GM19455 (cell line): ENCODE data around the gene ARHGAP28.

ENCODE experiments used
- ATAC-seq: cut with Tn5 transposase; IDR thresholded peaks from one replicate; pipeline ENCODE4 v1.9.1; 2021; ENCODE audit not compliant: unreplicated experiment

ARHGAP28 gene

DNA sequence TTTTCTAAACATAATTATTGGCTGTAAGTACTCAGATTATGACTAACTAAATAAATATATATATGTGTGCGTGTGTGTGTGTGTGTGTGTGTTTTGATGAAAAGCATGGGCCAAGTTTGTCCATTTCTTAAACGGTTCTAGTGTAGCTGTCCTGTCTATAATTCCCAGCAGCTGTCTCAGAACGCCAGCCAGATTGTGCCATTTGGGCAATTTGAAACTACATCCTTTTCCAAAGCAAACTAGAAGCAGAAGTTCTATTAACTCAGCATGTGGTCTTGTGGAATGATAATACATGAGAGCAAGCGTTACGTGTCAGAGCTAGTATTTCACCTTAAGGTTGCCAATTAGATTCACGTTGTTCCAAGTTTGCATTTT, 1.7 kb downstream of the ARHGAP28 start:
- no peak for ATAC-seq

DNA sequence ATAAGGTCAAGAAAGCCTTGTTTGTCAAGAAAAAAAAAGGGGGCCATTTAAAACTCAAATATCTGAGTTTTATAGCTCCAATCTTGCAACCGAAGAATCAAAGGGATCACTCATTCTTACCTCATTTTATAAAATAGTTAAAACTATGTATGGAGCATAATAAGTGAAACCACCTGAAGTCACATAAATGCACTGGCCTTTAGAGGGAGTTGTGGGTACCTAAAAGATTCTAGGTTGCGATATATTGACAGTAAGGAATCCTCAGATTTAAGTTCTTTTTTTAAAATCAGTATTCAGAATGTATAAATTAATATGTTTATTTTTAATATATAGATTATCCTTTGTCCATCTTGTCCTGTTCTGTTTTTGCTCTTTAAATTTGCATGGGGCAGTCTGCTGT, 3.4 kb downstream of the ARHGAP28 start:
- no peak for ATAC-seq

DNA sequence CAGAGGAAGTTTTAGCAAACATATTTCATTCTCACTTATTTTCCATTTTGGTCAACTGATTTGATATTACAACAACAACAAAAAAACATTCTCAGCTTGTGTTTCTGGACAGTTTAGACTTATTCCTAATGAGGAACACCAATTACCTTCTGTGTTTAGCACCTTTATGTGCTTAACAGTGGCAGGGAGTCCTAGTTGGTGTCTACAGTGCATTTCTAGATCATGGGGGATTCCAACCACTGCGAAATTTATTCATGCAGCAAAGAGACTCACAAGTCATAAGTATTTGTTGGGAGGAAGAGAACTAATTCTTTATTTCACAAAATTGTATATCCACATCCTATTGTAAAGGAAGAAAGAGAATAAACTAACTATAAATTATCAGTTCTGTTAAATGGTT, 4.2 kb downstream of the ARHGAP28 start:
- no peak for ATAC-seq

DNA sequence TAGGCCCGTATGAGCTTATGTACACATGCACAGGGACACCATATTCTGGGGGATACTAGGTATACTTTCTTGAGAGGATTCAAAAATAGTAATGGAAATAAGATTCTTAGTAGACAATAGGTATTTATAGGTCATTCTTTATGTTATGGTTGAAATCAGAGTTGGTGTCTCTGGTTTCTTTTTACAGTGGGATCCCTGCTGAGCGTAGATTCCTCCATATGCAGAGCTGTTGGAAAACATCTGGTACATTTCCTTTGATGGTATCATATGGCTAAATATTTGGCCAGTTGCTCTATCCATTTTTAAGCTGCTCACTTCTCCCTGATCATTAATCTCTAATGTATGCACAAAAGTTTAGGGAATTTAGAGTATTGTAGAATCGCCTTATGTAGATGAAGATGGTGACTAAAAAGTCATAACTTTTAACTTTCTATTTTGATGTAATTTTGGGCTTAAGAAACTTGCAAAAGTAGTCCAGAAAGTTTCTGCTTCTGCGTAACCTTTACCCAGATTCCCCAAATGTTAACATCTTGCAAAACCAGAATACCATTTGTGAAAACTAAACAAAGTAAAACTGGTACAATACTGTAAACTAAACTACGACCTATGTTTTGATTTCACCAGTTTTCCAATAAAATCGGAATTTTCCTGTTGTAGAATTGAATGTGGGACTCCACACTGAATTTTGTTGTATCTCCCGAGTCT, 5.4 kb downstream of the ARHGAP28 start:
- ATAC-seq: no peak

DNA sequence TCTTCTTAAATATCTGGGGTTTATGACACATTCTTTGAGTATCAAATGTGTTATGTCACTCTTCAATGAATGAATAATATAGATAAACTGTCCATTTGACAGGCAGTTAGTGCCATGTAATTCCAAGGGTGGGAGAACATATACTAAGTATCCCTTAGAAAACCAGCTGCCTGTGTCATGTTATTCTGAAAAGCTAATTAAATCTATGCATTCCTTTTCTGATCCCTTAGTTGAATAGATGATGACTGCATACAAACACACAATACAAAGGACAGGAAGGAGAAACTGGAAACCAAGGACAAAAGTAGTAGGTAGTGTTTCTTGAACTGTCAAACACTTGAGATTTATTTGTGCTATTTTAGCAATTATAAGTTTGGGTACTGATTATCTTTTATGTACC, 8.3 kb downstream of the ARHGAP28 start:
- ATAC-seq: no peak

DNA sequence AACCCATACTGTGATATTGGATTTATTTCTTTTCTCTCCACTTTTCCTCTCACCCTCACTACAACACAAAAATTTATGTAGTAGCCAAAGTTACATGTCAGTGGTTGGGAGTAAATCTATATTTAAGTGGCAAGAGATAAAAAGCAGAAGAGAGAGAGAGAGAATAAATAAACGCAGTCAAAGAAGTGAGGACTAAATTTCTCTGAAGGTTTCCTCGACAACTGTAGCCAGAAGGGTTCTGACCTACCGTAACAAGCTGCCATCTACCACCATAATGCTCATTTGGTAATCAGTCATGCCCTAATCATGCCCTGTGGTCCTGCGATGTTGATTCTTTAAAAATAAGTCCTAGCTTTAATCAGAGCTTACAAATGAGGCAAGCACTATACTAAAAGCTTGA, 9.1 kb downstream of the ARHGAP28 start:
- no peak for ATAC-seq

DNA sequence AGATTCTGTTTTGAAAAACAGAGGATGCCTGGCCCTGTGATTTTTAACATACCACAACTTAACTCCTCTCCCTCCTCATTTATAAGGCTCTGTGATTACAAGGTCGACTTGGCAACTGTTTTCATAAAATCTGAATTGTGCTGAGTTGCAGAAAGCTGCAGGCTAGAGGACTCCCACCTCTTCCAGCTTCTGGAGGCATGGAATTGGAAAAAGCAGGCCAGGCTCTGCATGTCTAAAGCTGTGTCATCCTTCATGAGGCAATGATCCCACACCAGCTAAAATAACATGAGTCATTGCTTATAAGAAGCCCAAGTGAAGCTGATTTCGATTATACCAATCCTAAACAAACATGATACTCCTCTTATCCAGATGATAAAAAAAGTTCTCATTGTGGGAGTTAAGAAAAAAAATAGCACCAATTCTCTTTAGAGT, 11.7 kb downstream of the ARHGAP28 start:
- ATAC-seq: no peak

DNA sequence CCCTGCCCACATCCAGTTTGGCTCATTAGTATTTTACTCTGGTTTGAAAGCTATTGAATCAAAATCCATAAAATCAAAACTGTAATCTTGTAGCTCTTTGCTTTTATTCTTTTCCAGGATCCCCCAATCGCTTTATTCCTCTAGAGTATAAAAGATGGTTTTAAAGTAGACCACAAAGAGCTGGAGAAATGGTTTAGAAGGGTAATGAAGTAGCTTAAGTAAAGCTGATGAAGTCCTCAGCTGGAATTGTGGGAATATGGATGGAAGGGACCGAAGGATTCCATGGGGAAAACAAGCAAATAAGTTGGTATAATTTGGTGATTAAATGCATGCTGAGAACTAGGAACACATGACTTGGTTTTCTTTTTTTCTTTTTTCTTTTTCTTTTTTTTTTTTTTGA, 12.3 kb downstream of the ARHGAP28 start:
- no peak for ATAC-seq

DNA sequence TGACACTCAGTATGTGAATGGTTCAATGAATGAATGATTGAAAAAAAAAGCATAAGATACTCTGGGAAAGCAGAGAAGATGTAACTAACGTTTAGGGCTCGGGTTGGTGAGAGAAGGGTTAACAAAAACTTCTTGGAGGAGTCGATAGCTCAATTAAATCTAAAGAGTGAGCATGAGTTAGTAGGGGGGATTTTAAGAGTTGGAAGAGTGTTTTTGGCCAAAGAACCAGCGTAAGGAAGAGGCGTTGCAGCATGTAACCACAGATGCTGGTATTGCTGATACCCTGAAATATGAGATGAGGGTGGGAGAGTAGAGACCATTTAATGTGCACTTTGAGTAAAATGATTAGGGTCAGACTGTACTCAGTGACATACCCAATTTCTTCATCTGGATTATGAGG, 14.5 kb downstream of the ARHGAP28 start:
- no peak for ATAC-seq

DNA sequence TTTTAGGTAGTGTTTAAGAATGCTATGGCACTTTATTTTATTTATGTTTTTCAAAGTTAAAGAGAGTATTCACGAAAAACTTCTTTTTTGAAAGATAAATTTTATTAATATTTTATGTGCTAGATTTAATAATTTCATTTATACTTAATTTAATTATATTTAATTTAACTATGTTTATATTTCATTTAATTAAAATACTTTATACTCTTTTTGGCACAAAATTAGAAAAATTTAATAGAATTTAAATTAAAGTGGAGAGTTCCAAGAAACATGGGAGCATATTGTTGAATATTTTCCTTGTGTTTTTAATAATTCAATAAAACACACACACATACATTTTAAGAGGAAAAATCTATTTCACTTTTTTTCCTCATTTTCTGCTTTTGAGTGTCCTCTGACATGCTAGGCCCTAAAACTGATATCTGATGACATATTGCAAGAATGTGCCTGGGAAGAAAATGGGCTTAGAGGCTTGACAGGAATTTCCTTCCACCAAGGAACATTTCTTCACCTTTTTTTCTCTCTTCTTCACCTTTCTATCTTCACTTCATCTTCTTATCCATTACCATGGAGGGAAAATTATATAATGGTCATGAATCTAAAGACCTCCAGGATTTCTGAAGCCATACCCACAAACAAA, 15.4 kb downstream of the ARHGAP28 start:
- ATAC-seq: no peak

DNA sequence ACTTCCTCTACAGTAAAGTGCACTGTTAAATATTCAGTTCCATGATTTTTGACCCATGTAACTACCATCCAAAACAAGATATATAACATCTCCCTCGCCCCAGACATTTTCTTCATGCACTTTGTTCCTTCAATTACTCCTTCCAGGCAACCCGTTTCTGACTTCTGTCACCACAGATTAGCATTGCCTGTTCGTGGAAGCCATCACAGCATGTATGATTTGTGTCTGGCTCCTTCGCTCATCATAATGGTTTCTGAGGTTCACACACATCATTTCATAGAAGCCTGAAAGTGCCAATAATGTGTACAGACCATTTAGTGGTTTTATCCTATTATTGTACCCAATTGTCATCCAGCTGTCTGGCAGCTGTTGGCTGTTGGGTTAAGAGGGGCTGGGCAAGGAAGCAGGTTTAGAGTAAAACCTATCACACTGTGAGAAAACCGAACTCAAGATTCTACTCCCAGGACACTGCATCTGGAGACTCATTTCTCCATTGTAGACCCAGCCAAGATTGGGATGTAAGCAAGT, 16.1 kb downstream of the ARHGAP28 start:
- ATAC-seq: no peak

DNA sequence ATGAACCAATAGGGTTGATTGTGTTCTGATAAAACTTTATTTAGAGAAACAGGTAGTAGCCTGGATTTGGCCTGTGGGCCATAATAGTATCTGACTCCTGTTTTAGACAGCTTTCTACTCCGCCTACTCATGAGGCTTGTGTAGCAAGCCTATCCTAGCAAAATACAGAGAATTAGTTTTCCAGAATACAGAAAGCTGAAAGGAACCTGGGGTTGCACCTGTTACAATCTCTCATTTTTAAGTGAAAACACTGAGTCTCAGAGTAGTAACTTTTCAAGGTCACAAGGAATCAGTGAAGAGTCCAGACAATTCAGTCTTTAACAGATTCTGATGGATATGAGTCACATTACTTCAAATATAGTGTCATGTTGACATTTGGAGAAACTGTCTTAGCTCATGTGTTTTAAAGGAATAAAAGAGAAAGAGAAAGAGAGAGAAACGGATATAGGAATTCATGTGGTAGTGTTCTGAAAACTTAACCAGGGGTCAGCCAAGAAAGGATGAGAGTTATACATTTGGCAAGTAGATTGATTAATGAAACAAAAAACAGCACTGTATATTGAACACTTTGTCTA, 17.0 kb downstream of the ARHGAP28 start:
- ATAC-seq: no peak

DNA sequence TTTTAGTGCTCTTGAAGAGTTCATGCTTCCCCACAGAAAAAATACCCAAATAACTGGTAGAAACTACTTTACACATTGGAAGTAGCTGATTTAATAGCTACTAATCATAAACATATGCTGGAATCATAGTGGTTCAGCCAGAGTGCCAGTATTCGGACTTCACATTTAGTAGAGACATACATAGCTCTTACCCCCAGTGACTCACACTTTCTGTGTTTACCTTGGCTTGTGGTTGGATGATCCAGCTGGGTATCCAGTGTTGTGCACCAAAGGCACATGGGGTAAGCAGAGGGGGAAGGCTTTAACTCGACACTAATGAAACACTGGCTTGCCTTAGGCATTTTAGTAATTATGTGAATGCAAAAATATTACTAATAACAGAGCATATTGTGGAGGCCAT, 18.1 kb downstream of the ARHGAP28 start:
- no peak for ATAC-seq

DNA sequence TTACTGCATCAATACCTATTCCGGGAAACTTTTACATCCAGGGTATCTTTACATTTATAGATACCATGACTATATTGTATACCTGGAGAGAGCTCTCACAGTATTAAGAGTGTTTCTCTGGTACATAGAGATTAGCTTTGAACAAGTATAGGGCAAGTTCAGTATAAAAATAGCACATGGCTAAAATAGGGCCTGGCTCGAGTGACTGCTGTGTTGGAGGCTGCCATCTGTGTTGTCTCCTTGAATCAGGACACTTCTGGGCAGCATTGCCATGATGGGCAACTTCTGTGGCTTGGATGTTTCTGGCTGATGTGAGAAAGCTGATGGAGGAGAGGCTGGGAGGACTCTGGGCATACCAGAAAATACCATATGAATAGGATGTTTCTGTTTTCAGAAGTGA, 18.7 kb downstream of the ARHGAP28 start:
- ATAC-seq: no peak

DNA sequence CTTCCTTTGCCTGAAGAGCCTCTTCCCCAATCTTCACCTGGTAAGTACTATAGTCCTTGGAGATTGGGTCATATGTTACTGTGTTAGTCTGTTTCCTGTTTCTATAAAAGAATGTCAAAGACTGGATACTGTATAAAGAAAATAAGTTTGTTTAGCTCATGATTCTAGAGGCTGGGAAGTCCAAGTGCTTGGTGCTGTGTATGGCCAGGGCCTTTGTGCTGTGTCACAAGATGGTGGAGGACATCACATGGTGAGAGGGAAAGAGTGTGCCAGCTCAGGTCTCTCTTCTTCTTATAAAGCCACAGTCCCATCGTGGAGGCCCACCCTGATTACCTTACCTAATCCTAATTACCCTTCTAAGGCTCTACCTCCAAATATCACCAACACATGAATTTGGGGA, 20.9 kb downstream of the ARHGAP28 start:
- no peak for ATAC-seq

DNA sequence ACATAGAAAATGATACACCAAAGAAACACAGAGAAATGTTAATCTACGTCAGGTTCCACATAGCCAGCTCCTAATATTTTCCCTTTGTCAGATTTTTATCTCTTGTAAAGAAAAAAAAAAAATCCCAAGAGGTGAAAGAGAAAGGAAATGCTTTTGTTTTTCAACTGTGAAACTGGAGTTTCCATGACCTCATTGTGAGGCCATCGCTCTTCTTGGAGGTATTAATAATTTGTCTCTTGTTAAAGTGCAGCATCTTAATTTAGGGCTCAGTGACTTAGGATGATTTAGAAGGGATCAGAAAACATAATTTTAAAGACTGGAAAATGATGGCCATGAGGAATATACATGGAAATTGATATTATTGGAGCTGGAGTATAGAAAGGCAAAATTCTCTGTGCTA, 21.7 kb downstream of the ARHGAP28 start:
- ATAC-seq: no peak

DNA sequence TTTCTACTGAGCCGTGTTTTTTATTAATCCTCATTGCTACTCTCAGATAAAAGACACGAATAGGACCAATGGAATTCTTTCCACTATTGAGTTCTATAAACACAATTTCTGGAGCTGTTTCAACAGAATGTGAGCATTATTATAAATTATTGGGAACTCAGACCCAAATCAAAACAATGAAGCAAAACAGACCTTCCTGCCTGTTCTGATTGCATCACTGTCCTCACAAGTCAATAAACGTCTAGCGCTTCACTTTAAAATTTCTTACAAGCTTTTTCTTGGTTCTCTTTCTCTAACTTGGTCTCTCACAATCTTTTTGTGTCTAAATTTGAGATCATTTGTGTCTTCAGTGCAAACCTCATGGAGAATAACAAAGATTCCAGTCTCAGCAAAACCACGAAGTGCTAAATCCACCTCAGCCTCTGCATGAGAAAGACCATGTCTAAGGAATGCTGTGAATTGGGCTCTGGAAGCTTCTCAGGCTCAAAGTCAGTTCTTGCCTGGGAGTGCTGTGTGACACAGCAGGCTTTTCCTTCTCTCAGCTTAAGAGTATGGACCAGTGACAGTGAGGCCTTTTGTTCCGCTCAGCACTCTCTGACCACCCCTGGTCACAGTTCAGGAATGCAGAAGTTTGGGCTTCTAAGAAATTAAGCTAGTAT, 22.8 kb downstream of the ARHGAP28 start:
- no peak for ATAC-seq

DNA sequence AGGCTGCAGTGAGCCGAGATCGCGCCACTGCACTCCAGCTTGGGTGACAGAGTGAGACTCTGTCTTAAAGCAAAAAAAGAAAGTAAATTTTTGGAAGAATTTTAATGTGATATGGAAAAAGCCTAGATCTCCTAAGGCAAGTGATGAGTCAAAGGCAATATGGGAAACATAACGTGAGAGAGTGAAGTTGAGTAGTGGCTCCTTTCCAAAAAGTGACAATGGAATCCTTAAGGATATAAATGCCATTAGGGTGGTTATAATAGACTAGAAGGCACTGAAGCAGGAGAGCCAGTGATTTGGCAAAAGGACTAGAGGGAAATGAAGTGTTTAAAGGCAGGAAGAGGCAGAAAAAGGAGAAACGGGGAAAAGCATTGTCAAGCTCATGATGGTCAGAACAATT, 25.6 kb downstream of the ARHGAP28 start:
- no peak for ATAC-seq

DNA sequence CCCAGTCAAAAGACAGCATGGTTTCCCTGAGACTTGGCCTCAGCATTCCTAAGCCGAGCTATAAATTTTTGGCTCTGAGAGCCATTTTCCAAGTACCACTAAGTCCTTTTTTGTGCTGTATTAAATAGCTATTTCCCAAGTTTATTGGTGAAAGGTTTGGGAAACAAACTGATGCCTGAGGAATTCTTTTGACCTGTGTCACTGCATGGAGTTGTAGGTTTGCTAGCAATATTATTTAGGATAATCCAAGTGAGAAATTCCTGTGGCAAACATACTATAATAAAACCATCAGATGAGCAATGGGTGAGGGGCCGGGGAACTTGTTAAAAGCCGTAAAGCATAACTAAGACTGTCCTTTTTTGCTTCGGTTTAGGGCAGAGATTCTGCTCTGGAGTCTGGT, 28.4 kb downstream of the ARHGAP28 start:
- ATAC-seq: no peak

DNA sequence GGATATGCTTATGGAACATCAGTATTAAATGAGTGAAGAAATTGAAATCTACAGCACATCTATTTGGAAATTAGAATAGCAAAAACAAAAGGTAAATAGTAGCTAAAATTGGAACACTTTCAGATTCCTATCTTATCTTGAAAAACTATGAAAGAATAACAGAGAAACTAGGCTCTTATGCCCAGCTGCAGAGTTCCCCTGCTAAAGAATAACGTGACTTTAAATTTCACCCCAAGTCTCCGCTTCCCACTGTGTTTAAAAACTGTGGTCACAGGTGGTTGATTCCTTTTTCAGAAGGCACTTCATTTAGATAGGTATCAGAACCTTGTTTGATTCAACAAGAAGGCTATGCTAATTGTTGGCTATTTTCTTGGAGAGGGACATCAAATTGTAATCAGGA, 30.1 kb downstream of the ARHGAP28 start:
- no peak for ATAC-seq

DNA sequence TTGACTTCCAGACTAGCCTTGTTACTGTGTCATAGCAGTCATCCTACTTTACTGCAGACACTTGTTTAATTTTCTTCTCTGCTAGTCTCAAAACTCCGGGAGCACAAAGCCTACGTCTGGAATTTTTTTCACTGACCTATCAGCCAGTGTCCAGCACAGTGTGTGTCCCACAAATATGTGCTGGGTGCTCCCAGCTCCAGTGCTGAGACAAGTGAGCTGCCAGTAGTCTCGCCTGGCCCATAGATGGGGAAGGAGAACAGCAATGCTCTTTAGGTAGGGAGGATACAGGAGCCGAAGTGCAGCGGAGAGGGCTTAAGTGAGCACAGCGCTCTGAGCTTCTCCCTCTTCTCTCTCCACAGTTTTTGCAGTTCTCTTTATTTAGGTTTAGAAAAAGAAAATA, 34.0 kb downstream of the ARHGAP28 start:
- ATAC-seq: no peak

DNA sequence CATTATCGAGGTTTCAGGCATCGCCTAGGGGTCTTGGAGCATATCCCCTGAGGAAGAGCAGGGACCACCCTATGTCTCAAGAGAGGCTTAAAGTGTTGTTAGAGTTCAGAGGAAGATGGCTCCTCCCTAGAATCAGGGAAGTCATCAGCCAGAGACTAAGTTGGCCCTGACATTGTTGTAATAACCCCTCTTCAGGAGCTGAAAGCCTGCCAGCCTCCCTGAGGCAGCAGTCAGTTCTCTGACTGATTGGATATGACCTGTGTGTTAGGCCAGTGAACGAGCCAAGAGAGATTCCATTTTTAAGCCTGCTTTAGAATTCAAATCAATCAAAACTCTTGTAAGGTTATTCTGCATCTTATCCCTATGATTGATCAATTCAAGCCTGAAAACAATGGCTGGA, 34.9 kb downstream of the ARHGAP28 start:
- ATAC-seq: no peak
